ENCODE data around the gene ANKRD22.
A peak's percentile ranks its signal among the peaks of the same experiment; 100 is the strongest.

The ANKRD22 gene

GRCh38 chr10:88835096-88835909 is 16.3 kb downstream of the ANKRD22 start:
- DNase-seq (ENCODE audit: low read depth), result peak; percentile 72

GRCh38 chr10:88833723-88834122 is 17.9 kb downstream of the ANKRD22 start:
- DNase-seq (ENCODE audit: low read depth), result no peak

- DNase-seq (ENCODE audit: low read depth), result no peak
These were observed 18.5 kb downstream of the ANKRD22 start for GRCh38 chr10:88833156-88833555.

GRCh38 chr10:88832376-88832775 is 19.3 kb downstream of the ANKRD22 start:
- DNase-seq (ENCODE audit: low read depth), result no peak

- peak; percentile 16 for DNase-seq (ENCODE audit: low read depth)
These were observed 19.9 kb downstream of the ANKRD22 start for GRCh38 chr10:88831709-88832108.

- no peak for DNase-seq (ENCODE audit: low read depth)
These were observed 20.9 kb downstream of the ANKRD22 start for GRCh38 chr10:88830643-88831268.

- no peak for DNase-seq (ENCODE audit: low read depth)
These were observed 23.3 kb downstream of the ANKRD22 start for GRCh38 chr10:88828310-88828709.

- DNase-seq (ENCODE audit: low read depth), result no peak
These were observed 24.0 kb downstream of the ANKRD22 start for GRCh38 chr10:88827671-88828070.

GRCh38 chr10:88826388-88826787 is 25.3 kb downstream of the ANKRD22 start:
- DNase-seq (ENCODE audit: low read depth), result no peak

- no peak for DNase-seq (ENCODE audit: low read depth)
These were observed 30.8 kb downstream of the ANKRD22 start for GRCh38 chr10:88820748-88821401.

- DNase-seq (ENCODE audit: low read depth), result no peak
These were observed 32.4 kb downstream of the ANKRD22 start for GRCh38 chr10:88819290-88819689.

- no peak for DNase-seq (ENCODE audit: low read depth)
These were observed 38.4 kb downstream of the ANKRD22 start for GRCh38 chr10:88813200-88813599.

- no peak for DNase-seq (ENCODE audit: low read depth)
These were observed 41.3 kb downstream of the ANKRD22 start for GRCh38 chr10:88810196-88810961.

GRCh38 chr10:88809621-88810020 is 42.0 kb downstream of the ANKRD22 start:
- no peak for DNase-seq (ENCODE audit: low read depth)

GRCh38 chr10:88805924-88806323 is 45.7 kb downstream of the ANKRD22 start:
- no peak for DNase-seq (ENCODE audit: low read depth)

- DNase-seq (ENCODE audit: low read depth), result no peak
These were observed 46.3 kb downstream of the ANKRD22 start for GRCh38 chr10:88805361-88805760.

GRCh38 chr10:88804083-88804812 is 47.4 kb downstream of the ANKRD22 start:
- DNase-seq (ENCODE audit: low read depth), result no peak

- DNase-seq (ENCODE audit: low read depth), result no peak
These were observed 48.0 kb downstream of the ANKRD22 start for GRCh38 chr10:88803641-88804040.

- DNase-seq (ENCODE audit: low read depth), result no peak
These were observed 48.9 kb downstream of the ANKRD22 start, which contains the start of gene LIPM for GRCh38 chr10:88802523-88803285. Gene LIPM (plus strand): TSS chr10:88802730. CDS start chr10:88802897, 167 bp downstream.
